ENCODE results near the gene OTOG. TPM values are rescaled to one million over a fixed set of nuclear protein-coding genes. Genes with fewer than 3 reads are reported as not detected.

Gene OTOG
- total RNA-seq, 1 donor from 2014 or later = 1.5 TPM

GRCh38 chr11:17652556-17652955 is 105.5 kb downstream of the OTOG start:
- Mint-ChIP-seq H3K27me3 (peaks cover 48% of the 10 kb centered on the region), H3K27ac (no peak overlapping the region), H3K4me3 (ENCODE audit: low read depth) (no peak overlapping the region), H3K9me3 (ENCODE audit: low read depth) (peaks cover 14% of the 10 kb centered on the region), H3K36me3 (ENCODE audit: insufficient read depth) (no peaks in the 10 kb centered on the region), H3K4me1 (ENCODE audit: low read depth) (no peaks in the 10 kb centered on the region)
- no peak for DNase-seq (ENCODE audit: low spot score, unreplicated experiment)
- TF ChIP-seq, protein P1, sequence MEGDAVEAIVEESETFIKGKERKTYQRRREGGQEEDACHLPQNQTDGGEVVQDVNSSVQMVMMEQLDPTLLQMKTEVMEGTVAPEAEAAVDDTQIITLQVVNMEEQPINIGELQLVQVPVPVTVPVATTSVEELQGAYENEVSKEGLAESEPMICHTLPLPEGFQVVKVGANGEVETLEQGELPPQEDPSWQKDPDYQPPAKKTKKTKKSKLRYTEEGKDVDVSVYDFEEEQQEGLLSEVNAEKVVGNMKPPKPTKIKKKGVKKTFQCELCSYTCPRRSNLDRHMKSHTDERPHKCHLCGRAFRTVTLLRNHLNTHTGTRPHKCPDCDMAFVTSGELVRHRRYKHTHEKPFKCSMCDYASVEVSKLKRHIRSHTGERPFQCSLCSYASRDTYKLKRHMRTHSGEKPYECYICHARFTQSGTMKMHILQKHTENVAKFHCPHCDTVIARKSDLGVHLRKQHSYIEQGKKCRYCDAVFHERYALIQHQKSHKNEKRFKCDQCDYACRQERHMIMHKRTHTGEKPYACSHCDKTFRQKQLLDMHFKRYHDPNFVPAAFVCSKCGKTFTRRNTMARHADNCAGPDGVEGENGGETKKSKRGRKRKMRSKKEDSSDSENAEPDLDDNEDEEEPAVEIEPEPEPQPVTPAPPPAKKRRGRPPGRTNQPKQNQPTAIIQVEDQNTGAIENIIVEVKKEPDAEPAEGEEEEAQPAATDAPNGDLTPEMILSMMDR (IDR thresholded peaks at IDR 0.05; ENCODE audit: unreplicated experiment) = no peak

DNA sequence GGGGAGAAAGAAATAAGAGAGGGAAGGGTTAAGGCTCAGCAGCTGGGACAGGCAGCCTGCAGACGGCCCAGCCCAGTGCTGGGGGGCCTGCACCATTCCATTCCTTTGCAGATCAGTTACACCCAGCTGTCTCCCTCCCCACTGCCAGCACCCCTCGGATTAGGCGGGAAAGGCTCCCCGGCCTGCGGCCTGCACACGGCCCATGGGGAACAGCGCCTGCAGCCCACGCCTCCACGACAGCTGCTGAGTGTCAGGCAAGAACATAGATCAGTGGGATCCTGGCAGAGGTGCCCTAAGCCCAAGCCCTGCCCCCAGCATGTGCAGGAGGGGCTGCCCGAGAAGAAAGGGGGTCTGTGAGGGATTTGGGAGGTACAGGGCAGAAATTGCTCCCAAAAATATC is 106.6 kb downstream of the OTOG start:
- peaks cover 53% of the 10 kb centered on the region for H3K27me3 Mint-ChIP-seq
- H3K9me3 Mint-ChIP-seq (ENCODE audit: low read depth) = peaks cover 14% of the 10 kb centered on the region
- no peaks in the 10 kb centered on the region for H3K4me1 Mint-ChIP-seq (ENCODE audit: low read depth)
- TF ChIP-seq, protein P1 (IDR thresholded peaks at IDR 0.05; ENCODE audit: unreplicated experiment) = no peak
- no peak for DNase-seq (ENCODE audit: low spot score, unreplicated experiment)
- H3K36me3 Mint-ChIP-seq (ENCODE audit: insufficient read depth) = no peaks in the 10 kb centered on the region
- no peak overlapping the region for H3K4me3 Mint-ChIP-seq (ENCODE audit: low read depth)
- H3K27ac Mint-ChIP-seq = no peak overlapping the region

DNA sequence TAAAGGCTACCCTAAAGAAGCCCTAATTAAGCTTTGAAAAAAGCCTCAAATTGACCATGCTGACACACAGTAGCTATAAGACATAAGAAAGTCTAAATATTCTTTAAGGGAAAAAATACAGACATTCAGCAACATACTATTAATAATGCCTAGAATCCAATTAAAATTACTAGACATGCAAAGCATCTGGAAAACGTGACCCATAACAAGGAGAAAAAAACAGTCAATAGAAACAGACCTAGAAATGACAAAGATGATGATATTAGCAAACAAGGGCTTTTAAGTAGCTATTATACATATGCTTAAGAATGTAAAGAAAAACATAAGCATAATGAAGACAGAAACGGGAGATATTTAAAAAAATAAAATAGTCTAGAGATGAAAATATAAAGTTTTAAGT is 108.6 kb downstream of the OTOG start:
- TF ChIP-seq, protein P1 (IDR thresholded peaks at IDR 0.05; ENCODE audit: unreplicated experiment) = no peak
- Mint-ChIP-seq H3K27ac (no peak overlapping the region), H3K4me3 (ENCODE audit: low read depth) (no peak overlapping the region), H3K9me3 (ENCODE audit: low read depth) (peaks cover 19% of the 10 kb centered on the region), H3K36me3 (ENCODE audit: insufficient read depth) (no peaks in the 10 kb centered on the region), H3K4me1 (ENCODE audit: low read depth) (no peaks in the 10 kb centered on the region), H3K27me3 (peaks cover 33% of the 10 kb centered on the region)
- DNase-seq (ENCODE audit: low spot score, unreplicated experiment) = no peak

DNA sequence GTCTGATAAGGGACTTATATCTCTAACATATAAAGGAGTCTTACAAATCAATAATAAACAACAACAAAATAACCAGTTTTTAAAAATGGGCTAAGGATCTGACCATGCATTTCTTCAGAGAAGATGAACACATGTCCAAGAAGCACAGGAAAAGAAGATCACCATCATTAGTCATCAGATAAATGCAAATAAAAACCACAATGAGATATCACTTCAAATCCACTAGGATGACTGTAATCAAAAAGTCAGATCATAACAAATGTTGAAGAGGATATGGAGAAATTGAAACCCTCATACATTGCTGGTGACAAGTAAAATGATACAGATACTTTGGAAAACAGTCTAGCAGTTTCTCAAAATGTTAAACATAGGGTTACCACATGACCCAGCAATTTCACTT is 111.2 kb downstream of the OTOG start:
- peaks cover 26% of the 10 kb centered on the region for H3K27me3 Mint-ChIP-seq
- no peak for DNase-seq (ENCODE audit: low spot score, unreplicated experiment)
- TF ChIP-seq, protein P1 (IDR thresholded peaks at IDR 0.05; ENCODE audit: unreplicated experiment) = no peak
- H3K9me3 Mint-ChIP-seq (ENCODE audit: low read depth) = peaks cover 20% of the 10 kb centered on the region
- no peak overlapping the region for H3K4me3 Mint-ChIP-seq (ENCODE audit: low read depth)
- H3K4me1 Mint-ChIP-seq (ENCODE audit: low read depth) = no peaks in the 10 kb centered on the region
- no peak overlapping the region for H3K27ac Mint-ChIP-seq
- no peaks in the 10 kb centered on the region for H3K36me3 Mint-ChIP-seq (ENCODE audit: insufficient read depth)

DNA sequence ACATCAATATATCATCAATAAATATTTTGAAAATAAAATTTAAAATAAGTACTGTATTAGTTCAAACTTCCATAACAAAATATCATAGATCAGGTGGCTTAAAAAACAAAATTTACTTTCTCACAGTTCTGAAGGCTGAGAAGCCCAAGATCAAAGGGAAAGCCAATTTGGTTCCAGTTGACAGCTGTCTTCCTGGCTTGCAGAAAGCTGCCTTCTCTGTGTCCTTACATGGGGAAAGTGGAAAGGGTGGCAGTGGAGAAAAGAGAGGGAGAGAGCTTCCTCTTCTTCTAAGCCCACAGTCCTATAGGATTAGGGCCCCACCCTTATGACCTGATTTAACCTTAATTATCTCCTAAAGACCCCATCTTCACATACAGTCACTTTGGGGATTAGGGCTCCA is 121.1 kb downstream of the OTOG start:
- Mint-ChIP-seq H3K9me3 (ENCODE audit: low read depth) (no peaks in the 10 kb centered on the region), H3K4me3 (ENCODE audit: low read depth) (no peak overlapping the region), H3K36me3 (ENCODE audit: insufficient read depth) (no peaks in the 10 kb centered on the region), H3K27ac (no peak overlapping the region), H3K27me3 (peaks cover 55% of the 10 kb centered on the region), H3K4me1 (ENCODE audit: low read depth) (no peaks in the 10 kb centered on the region)
- DNase-seq (ENCODE audit: low spot score, unreplicated experiment) = no peak
- TF ChIP-seq, protein P1 (IDR thresholded peaks at IDR 0.05; ENCODE audit: unreplicated experiment) = no peak

Measured in progenitor cell of endocrine pancreas (in vitro differentiated cells).